Kasumi-1 (cell line): ENCODE measurements around the gene CGRRF1.

Source experiments
- DNase-seq, 2 experiments: peaks; one replicate each; lab custom pipeline; 2025; lab: John Stamatoyannopoulos, UW

CGRRF1 gene

DNA sequence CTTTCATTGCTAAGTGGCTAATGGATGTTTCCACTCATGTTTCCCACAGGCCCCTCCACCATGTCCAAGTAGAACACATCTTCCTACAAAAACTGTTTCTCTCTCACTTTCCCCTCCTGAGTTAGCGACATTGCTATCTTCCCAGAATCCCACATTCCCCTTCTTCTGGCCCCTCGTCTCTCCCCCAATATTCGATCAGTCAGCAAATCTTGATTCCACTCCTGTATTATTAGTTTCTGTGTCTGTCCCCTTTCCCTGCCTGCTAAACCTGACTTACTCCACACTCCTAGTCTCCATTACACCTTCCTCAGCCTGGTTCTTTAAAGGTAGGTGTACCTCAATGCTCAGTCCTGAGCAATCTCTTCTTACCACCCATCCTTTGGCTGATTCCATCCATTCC is 37.9 kb downstream of the CGRRF1 start:
- no peak for DNase-seq

DNA sequence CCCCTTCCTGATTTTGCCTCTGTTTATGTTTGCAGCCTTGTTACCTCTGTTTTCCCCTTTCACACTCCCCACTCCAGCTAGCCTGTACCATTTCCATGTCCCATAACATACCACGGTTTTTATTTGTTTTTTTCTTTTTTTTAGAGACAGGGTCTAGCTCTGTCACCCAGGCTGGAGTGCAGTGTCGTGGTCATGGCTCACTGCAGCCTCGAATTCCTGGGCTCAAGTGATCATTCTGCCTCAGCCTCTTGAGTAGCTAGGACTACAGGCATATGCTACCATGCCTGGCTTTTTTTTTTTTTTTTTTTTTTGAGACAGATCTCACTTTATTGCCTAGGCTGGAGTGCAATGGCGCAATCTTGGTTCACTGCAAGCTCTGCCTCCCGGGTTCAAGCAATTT is 38.8 kb downstream of the CGRRF1 start:
- DNase-seq, result no peak

DNA sequence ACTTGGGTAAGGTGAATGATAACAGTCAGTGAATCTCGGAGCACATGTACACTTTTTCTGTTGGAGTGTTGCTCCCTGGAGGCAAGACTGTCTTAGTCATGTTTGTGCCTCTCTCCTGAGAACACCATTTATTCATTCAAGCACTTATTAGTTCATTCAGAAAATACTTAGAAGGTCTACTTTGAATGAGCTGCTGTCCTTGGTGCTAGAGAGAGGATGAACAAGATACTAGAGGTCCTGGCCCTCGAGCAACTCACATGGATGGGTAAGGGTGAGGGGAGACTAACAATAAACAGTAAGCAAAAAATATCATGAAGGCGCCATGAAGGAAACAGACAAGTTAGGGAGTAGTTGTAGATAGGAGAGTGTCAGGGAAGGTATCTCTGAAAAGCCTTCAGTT is 40.2 kb downstream of the CGRRF1 start:
- peak; percentile 23 to 33 for DNase-seq

DNA sequence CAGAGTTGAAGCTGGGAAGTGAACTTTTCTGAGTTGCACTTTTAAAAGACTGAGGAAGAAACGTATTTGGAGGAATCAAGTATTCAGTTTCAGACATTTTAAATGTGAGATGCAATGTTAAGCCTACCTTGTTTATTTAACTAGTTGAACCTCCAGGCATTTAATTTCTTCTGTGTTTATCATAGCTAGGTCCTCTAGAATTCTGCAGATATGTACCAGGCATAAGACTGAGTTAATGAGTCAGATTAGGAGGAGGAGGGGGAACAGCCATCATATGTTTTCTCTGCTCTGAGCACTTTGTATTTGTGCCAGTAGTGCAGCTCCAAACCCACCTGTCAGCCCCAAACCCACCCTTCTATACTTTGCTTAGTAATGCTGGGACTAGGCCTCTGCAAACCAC is 40.8 kb downstream of the CGRRF1 start:
- no peak for DNase-seq

DNA sequence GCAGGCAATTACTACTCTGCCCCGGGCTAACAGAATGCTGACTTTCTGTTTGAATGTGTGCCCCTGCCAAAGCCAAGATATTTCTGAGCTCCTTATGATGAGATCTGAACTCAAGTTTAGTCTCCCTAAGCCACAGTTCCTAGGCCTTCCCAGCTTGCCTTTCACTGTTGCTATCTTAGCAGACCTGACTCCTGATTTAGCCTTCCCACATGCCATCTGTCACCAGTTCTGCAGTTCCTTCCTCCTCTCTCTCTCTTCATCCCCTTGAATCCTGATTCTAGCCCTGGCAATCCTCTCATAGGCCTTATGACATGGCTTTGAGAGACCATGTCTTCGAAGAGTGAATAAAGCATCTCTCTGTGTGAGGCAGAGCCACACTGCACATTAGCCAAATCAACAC is 44.7 kb downstream of the CGRRF1 start:
- no peak for DNase-seq

DNA sequence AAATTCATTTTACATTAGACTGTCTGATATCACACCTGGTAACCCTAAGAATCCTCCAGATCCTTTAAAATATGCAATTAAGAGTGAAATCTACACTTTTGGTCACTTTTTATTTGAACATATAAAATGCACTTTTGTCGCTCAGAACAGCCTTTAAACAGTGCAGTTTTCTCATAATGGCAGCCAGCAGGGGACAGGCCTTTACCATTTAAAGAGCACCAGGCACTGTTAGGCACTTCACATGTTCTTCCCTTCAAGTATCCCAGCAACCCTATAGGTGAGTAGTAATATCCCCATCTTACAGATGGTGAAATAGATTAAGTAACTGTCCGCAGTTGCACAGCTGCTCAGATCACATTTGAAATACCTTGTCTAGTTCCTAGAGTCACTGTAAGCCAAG is 45.9 kb downstream of the CGRRF1 start:
- DNase-seq, result no peak

DNA sequence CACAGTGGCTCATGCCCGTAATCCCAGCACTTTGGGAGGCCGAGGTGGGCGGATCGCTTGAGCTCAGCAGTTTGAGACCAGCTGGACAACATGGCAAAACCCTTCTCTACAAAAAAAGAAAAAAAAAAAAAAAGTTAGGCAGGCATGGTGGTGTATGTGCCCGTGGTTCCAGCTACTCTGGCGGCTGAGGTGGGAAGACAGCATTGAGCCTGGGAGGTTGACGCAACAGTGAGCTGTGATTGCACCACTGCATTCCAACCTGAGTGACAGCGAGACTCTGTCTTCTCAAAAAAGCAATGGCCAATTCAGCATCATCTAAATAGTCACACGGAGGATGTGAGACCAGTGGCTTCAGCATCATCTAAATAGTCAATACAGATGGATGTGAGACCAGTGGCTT is 46.8 kb downstream of the CGRRF1 start:
- DNase-seq, result no peak

DNA sequence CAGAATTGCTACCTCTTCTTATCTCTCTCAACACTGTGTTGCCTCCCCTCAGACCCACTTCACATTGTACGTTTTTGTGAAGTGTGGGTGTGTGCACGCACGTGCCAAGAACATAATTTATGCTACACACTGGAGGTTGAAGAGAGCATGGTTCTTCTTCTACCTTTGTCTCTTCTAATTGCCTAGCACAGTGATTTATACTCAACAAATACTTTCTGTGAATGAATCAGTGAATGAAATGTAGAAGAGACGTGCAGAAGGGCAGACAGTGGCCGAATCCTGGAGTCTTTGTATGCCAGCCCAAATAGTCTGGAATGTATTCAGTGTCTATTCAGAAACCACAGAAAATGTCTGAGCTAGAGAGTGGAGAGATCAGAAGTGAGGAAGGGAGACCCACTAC is 52.6 kb downstream of the CGRRF1 start:
- no peak for DNase-seq

DNA sequence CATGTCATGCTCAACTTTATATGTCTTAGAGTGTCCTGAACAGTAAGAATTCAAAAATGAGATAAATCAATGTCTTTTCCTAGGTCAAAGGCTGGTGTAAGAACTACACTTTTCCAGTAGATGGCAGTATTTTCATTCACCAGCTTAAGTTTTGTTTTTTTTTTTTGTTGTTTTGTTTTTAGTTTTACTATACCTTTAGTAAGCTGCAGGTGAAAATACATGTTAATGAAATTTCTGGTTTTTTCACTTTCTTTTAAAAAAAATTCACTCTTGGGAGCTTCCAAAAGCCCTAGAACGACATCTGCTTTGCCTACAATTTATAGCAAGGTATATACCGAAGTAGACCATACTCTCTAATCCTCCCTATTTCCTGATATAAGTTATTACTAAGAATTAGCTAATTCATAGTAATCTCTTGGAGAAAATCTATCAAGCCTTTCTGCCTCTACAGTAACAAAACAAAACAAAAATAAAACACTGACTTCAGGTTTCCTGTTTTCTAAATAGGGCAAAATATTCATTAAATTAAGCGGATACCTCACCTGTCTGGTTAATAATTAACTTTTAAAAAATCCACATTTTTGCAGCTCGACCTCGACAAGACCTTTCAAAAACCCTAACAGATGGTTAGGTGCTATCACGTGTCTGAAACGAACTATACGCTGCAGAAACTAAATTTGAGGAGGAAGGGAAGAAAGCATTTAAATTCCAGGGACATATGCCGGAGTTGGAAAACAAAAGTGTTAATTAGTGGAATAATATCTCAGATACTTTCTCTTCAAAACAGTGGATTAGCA is 54.6 kb downstream of the CGRRF1 start:
- peak; percentile 51 to 54 for DNase-seq

DNA sequence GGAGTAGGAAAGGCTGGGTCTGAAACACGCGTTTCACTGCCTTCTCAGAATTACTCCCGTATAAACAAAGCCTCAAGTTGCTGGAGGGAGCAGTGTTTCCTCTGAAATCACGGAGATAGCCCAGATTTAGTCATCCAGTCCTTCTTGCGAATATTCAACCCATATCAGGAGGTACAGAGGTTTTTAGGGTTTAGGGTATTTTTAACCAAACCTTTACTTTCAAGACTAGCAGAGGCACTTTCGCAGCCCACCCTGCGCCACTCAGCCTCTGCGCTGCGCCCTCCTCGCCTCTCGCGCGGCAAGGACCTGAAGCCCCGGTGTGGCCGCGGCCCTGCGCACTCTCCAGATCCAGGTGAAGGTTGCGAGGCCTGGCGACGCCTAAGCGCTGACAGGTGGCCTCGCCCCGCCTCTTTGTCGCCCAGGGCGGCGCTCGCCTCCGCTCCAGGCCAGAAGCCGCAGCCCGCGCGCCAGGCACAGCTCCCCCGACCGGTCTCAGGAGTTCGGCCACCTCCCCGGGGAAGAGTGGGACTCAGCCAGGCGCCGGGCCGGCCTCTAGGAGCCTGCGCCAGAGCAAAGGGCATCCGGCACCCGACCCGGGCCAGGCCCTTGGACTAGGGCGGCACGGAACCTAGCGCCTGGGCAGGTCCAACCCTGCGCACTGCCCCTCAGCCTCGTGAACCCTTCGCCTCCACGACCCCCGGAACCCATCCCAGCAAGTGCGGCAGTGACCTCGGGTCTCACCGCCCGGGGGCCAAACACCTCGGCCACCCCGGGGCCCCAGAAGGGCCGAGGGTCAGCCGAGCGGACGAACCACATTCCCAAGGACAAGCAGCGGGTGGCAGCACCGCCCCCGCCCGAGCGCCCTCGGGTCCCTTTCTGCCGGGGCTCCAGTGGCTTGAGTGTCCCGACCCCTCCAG is 55.4 kb downstream of the CGRRF1 start:
- peak; percentile 30 to 62 for DNase-seq

DNA sequence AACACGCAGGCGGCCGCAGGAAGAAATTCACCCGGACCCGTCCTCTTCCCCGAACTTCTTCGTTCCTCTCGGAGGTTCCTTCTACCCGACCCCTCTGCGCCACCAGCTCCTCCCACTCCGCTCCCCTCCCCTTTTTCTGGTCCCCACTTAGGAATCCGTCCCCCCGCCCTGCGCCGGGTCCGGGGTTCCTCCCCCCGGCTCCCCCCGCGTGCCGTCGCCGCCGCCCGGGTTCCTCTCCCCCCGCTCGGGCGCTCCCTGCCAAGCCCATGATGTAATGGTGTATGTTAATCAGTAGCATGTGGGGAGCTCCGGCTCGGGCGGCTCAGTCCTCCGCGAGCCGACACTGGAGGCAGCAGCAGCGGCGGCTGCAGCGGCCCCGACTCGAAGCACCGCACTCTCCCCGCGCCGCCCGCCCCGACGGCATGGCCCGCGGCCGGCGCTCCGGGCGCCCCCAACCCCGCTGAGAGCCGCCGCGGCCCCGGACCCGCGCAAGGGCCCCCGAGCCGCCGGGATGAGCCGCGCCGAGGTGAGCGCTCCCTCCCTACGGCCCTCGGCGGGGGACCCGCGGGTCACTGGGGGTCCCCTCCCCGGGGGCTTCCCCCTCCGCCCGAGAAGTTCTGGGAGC is 56.2 kb downstream of the CGRRF1 start:
- peak; percentile 20 to 47 for DNase-seq

DNA sequence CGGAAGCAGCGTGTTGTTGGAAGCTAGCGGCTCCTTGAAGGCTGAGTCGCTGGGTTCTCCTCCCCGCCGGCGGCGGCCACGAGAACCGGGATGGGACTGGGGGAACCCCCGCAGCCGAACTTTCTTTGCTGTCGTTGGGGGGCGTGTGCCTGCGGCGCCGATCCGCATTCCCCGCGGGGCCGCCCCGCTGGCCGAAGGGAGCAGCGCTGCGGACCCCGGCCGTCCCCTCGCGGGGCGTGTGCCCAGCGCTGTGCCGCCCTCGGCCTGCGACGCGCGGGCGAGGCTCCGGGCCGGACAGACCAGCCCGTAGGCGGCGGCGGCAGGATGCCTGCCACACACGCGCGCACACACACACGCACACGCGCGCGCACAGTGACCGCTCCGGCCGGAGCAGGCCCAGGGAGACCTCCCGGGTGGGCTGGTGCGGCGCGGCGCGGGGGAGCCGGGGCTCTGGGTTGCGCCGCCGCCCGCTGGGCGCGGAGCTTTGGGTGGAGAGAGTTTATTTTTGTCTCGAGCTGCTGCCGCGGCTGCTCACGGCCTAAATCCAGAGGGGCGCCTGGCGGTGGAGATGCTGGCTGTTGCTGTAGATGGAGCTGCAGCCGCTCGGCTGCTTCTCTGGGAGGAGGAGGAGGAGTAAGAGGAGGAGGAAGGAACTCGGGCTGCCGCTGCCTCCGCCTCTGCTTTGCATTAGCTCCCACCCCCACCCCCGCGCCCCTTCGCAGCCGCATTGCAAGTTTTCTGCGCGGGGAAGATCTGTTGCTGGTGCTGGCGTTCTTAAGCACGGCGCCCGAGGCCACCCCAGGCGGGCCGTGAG is 56.9 kb downstream of the CGRRF1 start, which contains the start of gene SAMD4A:
Gene SAMD4A, plus strand, starts transcription at position 719 of the 814 bp plus-strand sequence. CDS start 789 bp downstream, outside the sequence.
- peak; percentile 59 to 60 for DNase-seq

DNA sequence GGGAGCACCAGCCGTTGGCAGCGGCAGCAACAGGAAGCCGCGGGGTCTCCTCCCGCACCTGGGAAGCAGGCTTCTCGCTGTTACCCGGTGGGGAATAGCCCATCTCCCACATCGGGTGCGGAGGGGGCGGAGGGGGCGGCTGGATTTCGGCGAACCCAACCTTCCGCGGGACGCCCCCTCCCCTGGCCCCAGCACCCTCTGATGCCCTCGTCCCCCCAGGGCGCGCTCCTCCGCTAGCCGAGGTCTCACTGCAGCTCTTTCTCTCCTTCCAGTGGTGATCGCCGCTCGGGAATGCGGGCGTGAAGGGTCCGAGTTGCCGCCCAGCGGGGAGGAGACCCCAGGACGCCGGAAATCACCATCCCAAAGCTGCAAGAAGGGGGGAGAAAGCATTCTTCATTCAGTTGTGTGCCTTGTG is 57.5 kb downstream of the CGRRF1 start:
- no peak for DNase-seq

DNA sequence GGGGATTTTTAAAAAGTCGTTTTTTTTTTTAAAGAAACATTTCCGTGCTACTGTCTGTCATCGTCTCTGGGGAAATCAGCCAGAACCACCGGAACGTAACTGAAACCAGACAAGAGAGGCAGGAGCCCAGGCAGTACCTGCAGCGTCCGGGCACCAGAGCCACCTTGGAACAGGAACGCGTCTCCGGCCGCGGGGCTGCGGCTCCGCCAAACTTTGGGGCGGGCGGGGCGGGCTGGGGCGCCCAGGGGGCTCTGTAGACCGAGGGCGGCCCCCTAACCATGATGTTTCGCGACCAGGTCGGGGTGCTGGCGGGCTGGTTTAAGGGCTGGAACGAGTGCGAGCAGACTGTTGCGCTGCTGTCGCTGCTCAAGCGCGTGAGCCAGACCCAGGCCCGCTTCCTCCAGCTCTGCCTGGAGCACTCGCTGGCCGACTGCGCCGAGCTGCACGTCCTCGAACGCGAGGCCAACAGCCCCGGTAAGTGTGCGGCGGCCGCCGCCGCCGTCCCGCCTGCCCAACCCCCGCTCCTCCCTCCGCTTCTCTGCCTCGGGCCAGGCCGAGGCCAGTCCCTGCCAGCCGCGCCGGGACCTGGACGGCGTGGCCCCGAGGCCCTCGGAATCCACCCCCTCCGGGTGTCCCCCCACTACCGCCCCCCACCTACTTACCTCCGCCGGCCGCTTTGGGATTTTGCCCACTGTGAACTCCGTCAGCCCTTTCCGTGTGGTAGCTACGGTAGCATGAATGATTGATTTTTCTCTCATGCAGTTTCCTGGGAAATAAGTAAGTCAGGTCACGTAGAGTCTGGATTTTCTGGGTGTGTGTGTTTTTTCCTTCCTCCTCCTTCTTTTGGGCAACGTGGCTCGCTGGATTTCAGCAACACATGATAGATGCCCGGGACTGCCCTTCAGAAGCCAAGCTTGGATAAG is 58.2 kb downstream of the CGRRF1 start:
- peak; percentile 22 to 32 for DNase-seq

DNA sequence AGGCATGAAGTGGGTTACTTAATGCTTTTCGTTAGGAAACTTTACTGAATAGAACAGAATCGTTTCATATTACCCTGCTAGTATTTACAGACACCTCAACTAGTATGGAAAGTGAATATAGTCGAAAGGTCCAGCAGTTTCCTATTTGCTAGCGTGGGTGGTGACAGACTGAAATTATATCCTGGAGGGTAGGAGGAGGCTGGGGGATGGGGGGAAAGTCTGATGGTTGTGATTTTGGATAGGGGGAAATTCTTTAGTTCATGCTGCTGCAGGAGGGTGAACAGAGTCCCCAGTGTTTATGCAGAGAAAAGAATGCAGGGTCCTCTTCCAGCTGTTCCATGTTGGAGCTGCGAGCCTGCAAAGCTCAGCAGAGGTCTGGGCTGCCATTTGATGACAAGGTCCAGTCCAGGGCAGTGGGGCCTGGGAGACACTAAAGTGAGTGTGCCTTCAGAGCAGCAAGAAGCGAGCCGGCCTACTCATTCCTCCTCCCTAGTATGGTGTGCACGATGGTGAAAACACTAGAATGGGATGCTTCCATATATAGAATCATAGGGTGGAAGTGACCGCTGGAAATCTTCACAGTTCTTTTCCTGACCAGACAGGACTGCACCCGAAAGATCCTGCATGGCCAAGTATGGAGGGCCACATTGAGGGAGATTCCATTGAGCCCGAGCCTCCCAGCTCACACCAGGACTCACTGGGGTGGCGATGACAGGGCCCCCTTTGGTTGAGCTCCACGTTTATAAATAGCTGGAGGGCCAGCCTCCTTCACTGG is 59.3 kb downstream of the CGRRF1 start:
- no peak for DNase-seq

DNA sequence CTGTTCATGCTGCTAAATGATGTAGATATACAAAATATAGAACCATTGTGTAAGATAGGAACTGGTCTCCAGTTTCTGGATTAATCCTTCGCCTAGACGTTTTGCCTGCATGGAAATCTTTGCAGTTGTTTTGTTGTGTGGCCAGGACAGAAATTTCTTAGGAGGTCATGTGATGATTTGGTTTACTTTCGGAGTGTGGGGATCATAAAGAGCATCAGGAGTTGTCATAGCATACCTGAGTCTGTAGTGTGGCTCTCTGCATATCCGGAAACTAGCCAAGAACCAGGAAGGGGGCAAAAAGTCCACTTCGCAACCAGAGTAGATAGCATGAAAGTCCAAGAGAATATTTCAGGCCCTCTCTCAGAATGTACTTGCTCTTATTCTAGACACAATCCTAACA is 60.3 kb downstream of the CGRRF1 start:
- DNase-seq, result no peak

DNA sequence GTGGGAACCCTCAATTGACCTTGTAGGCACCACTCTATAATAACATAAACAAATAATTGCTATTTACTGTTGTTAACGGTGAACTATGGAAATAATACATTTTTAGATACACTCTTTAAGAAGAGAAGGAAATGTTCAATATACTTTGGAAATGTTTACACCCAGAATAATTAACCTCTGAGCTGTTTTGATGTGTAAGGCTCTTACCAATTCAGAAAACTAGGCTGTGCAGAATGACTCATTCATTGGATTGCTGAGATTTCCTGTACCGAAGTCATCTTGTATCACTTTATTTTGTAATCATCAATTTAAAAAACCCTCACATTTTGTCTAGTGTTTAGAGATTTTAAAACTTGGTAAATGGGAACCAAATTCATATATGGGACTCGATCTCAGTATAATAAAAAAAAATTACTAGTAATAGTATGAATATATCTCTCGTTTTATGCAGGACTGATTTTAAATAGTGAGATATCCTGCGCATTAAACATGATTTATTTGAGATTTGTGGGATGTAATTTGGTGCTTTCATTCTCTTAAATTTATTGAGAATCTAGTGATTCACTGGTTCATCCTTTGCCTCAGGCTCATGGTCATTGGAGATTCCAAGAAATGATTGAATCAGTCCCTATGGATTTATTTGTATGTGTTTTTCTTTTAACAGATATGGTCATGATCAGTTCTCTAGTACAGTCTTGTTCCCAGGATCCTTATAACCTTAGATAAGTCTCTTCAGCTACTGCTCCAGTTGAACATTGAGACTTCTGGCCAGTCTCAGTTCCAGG is 61.1 kb downstream of the CGRRF1 start:
- DNase-seq, result no peak

DNA sequence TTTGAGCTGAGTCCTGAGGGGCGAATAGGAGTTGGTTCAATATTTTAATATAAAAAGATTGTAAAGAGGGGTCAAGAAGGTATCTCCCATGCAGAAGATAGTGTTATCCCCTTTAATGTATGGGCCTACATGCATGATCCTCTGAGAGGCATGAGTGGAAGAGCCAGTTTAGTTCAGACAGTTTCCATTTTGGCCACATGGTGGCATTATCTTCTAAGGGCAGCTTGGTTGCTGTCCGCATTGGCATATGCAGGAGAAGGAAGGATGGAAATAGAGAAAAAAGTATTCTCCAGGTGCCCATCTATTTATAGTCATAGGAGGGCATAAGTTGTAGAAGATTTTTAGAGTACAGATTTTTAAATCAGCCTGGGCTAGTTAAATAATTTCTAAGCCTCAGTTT is 62.6 kb downstream of the CGRRF1 start:
- peak; percentile 62 to 63 for DNase-seq

DNA sequence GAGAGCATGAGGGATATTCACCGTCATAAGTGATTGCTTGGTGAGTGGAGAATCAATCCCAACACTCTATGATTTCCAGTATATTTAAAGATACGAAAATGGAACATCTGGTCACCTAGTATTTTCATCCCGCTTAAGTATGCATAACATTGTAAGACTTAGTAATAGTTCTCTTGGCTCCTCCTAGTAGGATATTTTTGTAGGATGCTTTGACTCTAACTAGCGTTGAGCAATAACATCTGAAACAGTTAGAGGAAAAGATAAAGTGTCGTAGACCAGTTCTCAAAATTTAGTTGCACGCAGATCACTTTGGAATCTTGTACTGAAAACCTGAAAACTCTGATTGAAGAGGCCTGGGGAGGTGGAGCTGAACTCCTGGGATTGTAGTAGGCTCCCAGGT is 64.8 kb downstream of the CGRRF1 start:
- DNase-seq, result no peak
